Measurements from ENCODE around the gene SLC8B1.

The SLC8B1 gene

DNA sequence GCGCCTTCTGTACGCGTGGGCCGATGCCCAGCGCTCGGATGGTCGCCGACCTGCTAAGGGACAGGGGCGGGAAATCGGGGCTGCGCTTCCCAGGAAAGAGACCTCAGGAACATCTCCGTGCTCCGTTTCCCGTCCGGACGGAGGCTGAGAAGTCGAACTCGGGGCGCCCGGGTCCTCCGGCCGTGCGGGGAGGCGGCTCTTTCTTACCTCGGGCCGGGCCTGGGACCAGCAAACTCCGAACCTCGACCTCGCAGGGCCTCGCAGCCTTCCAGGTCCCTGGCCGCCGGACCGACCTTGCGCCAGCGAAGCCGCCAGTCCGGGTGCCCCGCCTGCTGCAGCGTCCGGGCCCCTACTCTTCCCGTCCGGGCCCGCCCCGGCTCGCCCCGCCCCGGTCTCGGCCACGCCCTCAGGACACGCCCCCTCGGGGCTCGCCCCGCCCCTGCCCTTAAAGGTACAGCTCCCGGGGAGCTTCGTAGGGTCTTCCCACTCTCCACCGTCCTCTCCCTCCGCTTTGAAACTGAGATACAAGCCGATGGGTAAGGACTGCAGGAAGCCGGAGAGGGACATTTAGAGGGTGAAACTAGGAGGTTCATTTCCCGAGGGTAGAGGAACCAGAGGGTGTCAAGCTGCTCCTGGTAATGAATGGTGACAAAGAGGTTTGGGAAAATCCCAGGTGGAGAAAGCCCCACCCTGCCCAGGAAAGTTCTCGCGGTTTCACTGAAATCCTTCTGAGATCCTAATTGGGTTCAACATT lies at the start of gene SLC8B1:
SLC8B1 (minus strand) TSS at position 324 of the 754 bp plus-strand sequence. CDS start 2,231 bp downstream, outside the sequence.
- no peaks in the 10 kb centered on the region for H3K9me3 Mint-ChIP-seq (ENCODE audit: low read depth)
- H3K4me1 Mint-ChIP-seq (ENCODE audit: low read depth) = peaks cover 38% of the 10 kb centered on the region
- no peaks in the 10 kb centered on the region for H3K27me3 Mint-ChIP-seq
- H3K4me3 Mint-ChIP-seq = peak within 1 kb of the TSS; percentile 92
- peaks cover 3% of the 10 kb centered on the region for H3K36me3 Mint-ChIP-seq
- peak within 1 kb of the TSS; percentile 76 for H3K27ac Mint-ChIP-seq

- Mint-ChIP-seq H3K4me1 (ENCODE audit: low read depth) (no peaks in the 10 kb centered on the region), H3K36me3 (peaks cover 7% of the 10 kb centered on the region), H3K27me3 (no peaks in the 10 kb centered on the region), H3K9me3 (ENCODE audit: low read depth) (no peaks in the 10 kb centered on the region), H3K27ac (no peak overlapping the region), H3K4me3 (no peak overlapping the region)
Observed at GRCh38 chr12:113382206-113382605, 47.3 kb upstream of the SLC8B1 start.

DNA sequence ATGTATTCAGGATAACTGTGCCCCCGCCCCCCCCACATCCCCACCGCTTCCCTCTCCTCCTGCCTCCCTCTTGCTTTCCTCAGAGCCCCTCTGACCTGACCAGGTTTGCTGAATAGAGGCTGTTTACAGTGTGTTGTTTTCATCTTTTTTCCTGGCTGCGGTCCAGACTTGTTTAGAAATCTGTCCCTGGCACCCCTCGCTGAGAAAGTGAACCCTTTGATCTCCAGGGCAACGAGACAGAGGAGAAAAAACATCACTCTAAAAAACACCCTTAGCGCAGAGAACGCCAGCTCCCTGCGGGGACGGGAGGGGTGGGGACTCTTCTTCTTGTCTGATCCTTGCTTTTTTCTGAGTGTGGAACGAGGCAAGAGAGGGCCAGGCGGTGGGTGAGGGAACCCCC lies 46.3 kb upstream of the SLC8B1 start:
- peaks cover 8% of the 10 kb centered on the region for H3K36me3 Mint-ChIP-seq
- no peaks in the 10 kb centered on the region for H3K4me1 Mint-ChIP-seq (ENCODE audit: low read depth)
- H3K4me3 Mint-ChIP-seq = no peak overlapping the region
- no peaks in the 10 kb centered on the region for H3K27me3 Mint-ChIP-seq
- no peaks in the 10 kb centered on the region for H3K9me3 Mint-ChIP-seq (ENCODE audit: low read depth)
- no peak overlapping the region for H3K27ac Mint-ChIP-seq

- Mint-ChIP-seq H3K27ac (no peak overlapping the region), H3K36me3 (peaks cover 10% of the 10 kb centered on the region), H3K4me3 (no peak overlapping the region), H3K27me3 (no peaks in the 10 kb centered on the region), H3K9me3 (ENCODE audit: low read depth) (no peaks in the 10 kb centered on the region), H3K4me1 (ENCODE audit: low read depth) (no peaks in the 10 kb centered on the region)
Observed at GRCh38 chr12:113378291-113378690, 43.4 kb upstream of the SLC8B1 start.

DNA sequence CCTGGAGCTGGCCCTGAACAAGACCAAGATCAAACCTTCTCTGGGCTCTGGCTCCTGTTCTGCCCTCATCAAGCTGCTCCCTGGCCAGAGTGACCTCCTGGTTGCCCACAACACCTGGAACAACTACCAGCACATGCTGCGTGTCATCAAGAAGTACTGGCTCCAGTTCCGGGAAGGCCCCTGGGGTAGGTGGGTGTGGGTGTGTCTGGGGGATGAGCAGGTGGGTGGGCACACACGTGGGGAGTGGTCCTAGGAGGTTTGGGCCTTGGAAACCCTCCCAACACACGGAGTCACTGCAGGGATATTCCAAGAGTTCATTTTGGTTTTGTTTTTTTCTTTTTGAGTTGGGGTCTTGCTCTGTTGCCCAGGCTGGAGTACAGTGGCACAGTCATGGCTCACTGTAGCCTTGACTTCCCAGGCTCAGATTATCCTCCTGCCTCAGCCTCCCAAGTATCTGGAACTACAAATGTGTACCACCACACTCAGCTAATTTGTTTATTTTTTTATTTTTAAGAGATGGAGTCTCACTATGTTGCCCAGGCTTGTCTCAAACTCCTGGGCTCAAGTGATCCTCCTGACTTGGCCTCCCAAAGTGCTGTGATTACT lies 40.0 kb upstream of the SLC8B1 start:
- Mint-ChIP-seq H3K9me3 (ENCODE audit: low read depth) (no peaks in the 10 kb centered on the region), H3K27ac (no peak overlapping the region), H3K4me3 (no peak overlapping the region), H3K36me3 (peaks cover 14% of the 10 kb centered on the region), H3K4me1 (ENCODE audit: low read depth) (no peaks in the 10 kb centered on the region), H3K27me3 (no peaks in the 10 kb centered on the region)

DNA sequence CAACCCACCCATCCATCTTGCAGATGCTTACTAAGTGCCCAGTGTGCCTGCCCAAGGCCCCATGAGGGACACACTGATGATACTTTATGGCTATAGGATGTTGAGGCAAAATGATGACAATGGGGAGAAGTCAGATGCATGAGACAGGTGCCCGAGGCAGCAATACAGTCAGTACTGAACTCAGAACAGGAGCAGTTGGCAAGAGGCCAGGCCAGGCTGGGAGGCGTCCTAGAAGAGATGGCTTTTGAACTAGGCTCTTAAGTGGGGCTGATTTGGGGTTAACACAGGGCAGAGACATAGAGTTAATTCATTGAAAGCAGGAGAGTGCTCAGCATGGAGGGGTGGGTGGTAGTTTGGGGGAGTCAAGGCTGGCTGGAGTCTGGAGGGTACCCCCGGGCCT lies 39.1 kb upstream of the SLC8B1 start:
- Mint-ChIP-seq H3K4me1 (ENCODE audit: low read depth) (no peaks in the 10 kb centered on the region), H3K9me3 (ENCODE audit: low read depth) (no peaks in the 10 kb centered on the region), H3K27me3 (no peaks in the 10 kb centered on the region), H3K4me3 (no peak overlapping the region), H3K27ac (no peak overlapping the region), H3K36me3 (peaks cover 16% of the 10 kb centered on the region)

GRCh38 chr12:113373440-113373839 lies 38.5 kb upstream of the SLC8B1 start:
- no peaks in the 10 kb centered on the region for H3K27me3 Mint-ChIP-seq
- no peaks in the 10 kb centered on the region for H3K4me1 Mint-ChIP-seq (ENCODE audit: low read depth)
- H3K36me3 Mint-ChIP-seq = peaks cover 16% of the 10 kb centered on the region
- H3K4me3 Mint-ChIP-seq = no peak overlapping the region
- no peak overlapping the region for H3K27ac Mint-ChIP-seq
- no peaks in the 10 kb centered on the region for H3K9me3 Mint-ChIP-seq (ENCODE audit: low read depth)

- H3K36me3 Mint-ChIP-seq = peaks cover 13% of the 10 kb centered on the region
- no peak overlapping the region for H3K27ac Mint-ChIP-seq
- no peak overlapping the region for H3K4me3 Mint-ChIP-seq
- H3K4me1 Mint-ChIP-seq (ENCODE audit: low read depth) = no peaks in the 10 kb centered on the region
- H3K27me3 Mint-ChIP-seq = no peaks in the 10 kb centered on the region
- H3K9me3 Mint-ChIP-seq (ENCODE audit: low read depth) = no peaks in the 10 kb centered on the region
Observed at GRCh38 chr12:113372371-113372770, 37.5 kb upstream of the SLC8B1 start.

DNA sequence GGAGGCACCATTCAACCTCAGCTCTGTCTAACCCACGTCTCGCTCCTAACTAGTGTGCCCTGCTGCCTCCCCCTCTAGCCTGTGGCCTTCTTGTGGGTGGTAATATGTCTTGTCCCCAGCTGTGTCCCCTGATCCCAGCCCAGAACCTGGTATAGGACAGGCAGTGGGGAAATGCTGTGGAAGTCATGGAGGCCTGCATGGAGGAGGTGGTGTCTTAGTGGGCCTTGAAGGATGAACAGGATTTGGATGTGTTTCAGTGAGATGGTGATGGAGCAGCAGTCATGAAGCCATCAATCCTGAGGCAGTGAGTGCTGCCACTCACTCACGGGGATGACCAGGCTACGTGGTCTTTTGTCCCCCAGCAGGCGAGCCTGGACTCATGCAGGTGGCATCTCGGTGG lies 36.9 kb upstream of the SLC8B1 start:
- Mint-ChIP-seq H3K27me3 (no peaks in the 10 kb centered on the region), H3K27ac (no peak overlapping the region)

GRCh38 chr12:113370923-113371682 lies 36.2 kb upstream of the SLC8B1 start:
- no peak overlapping the region for H3K27ac Mint-ChIP-seq
- H3K4me1 Mint-ChIP-seq (ENCODE audit: low read depth) = no peaks in the 10 kb centered on the region
- H3K36me3 Mint-ChIP-seq = peaks cover 11% of the 10 kb centered on the region
- H3K9me3 Mint-ChIP-seq (ENCODE audit: low read depth) = no peaks in the 10 kb centered on the region
- H3K27me3 Mint-ChIP-seq = no peaks in the 10 kb centered on the region
- no peak overlapping the region for H3K4me3 Mint-ChIP-seq

More for the DNA sequence above, 36.9 kb upstream of the SLC8B1 start:
- H3K36me3 Mint-ChIP-seq = peaks cover 11% of the 10 kb centered on the region
- no peaks in the 10 kb centered on the region for H3K4me1 Mint-ChIP-seq (ENCODE audit: low read depth)
- no peaks in the 10 kb centered on the region for H3K9me3 Mint-ChIP-seq (ENCODE audit: low read depth)
- H3K4me3 Mint-ChIP-seq = no peak overlapping the region

GRCh38 chr12:113369391-113369985 lies 34.6 kb upstream of the SLC8B1 start:
- Mint-ChIP-seq H3K4me3 (no peak overlapping the region), H3K36me3 (peaks cover 13% of the 10 kb centered on the region), H3K9me3 (ENCODE audit: low read depth) (no peaks in the 10 kb centered on the region), H3K4me1 (ENCODE audit: low read depth) (no peaks in the 10 kb centered on the region), H3K27ac (no peak overlapping the region), H3K27me3 (no peaks in the 10 kb centered on the region)

DNA sequence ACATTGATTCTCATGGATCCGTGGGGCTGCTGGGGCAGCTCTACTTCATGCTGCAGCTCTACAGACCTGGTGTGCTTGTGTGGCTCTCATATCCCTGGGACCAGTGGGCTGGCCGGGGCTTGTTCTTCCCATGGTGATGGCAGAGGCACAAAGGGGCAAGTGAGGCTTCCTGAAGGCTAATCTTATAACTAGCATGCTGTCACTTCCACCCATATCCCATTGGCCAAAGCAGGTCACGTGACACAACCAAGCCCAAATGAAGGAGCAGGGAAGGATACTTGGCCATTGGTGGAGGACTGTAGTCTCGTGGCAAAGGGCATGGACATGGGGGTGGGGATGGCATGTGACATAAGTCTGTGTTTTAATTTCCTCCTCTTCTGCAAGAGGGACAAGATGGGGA lies 33.4 kb upstream of the SLC8B1 start:
- H3K36me3 Mint-ChIP-seq = peaks cover 10% of the 10 kb centered on the region
- no peak overlapping the region for H3K4me3 Mint-ChIP-seq
- H3K27me3 Mint-ChIP-seq = no peaks in the 10 kb centered on the region
- H3K9me3 Mint-ChIP-seq (ENCODE audit: low read depth) = no peaks in the 10 kb centered on the region
- H3K4me1 Mint-ChIP-seq (ENCODE audit: low read depth) = peaks cover 3% of the 10 kb centered on the region
- H3K27ac Mint-ChIP-seq = no peak overlapping the region

DNA sequence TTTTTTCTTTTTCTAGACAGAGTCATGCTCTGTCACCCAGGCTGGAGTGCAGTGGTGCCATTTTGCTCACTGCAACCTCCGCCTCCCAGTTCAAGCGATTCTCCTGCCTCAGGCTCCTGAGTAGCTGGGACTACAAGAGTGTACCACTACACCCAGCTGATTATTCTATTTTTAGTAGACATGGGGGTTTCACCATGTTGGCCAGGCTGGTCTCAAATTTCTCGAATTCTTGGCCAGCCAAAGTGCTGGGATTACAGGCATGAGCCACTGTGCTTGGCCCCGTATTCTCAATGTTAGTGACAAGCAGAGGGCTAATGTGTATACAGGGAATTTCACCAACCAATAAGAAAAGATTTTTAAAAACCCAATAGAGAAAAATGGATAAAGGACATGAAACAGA lies 31.9 kb upstream of the SLC8B1 start:
- H3K4me3 Mint-ChIP-seq = no peak overlapping the region
- peaks cover 6% of the 10 kb centered on the region for H3K36me3 Mint-ChIP-seq
- H3K4me1 Mint-ChIP-seq (ENCODE audit: low read depth) = peaks cover 3% of the 10 kb centered on the region
- H3K27me3 Mint-ChIP-seq = no peaks in the 10 kb centered on the region
- no peak overlapping the region for H3K27ac Mint-ChIP-seq
- H3K9me3 Mint-ChIP-seq (ENCODE audit: low read depth) = no peaks in the 10 kb centered on the region

- Mint-ChIP-seq H3K9me3 (ENCODE audit: low read depth) (no peaks in the 10 kb centered on the region), H3K36me3 (peaks cover 6% of the 10 kb centered on the region), H3K27ac (no peak overlapping the region), H3K27me3 (no peaks in the 10 kb centered on the region), H3K4me1 (ENCODE audit: low read depth) (peaks cover 6% of the 10 kb centered on the region), H3K4me3 (no peak overlapping the region)
Observed at GRCh38 chr12:113365639-113366395, 30.9 kb upstream of the SLC8B1 start.

All from activated naive CD8-positive, alpha-beta T cell (primary cell).